MCF 10A (cell line): Measurements from ENCODE around the gene C6orf62. TPM values are rescaled to one million over a fixed set of nuclear protein-coding genes. Genes with fewer than 3 reads are reported as not detected.
"Not testable (repeated sequence)": the region's sequence is repeated elsewhere in the genome, so short reads cannot be mapped to it uniquely, and the experiment has no call there.

Experiments used
- Bru-seq: library from RNA; stranded (reverse); fragments of 400-500 nt; gene quantifications from one replicate; lab custom pipeline; 2021; lab: Mats Ljungman, UMichigan
- BruChase-seq, 2 experiments: library from RNA; stranded (reverse); fragments of 400-500 nt; gene quantifications; one replicate each; lab custom pipeline; 2021; lab: Mats Ljungman, UMichigan
- BruUV-seq: library from RNA; stranded (reverse); fragments of 400-500 nt; replicated peaks from 2 replicates; lab custom pipeline; 2021; lab: Mats Ljungman, UMichigan
- CTCF ChIA-PET: fragments of 300-600 bp; sonication (Branson Sonifier 250); formaldehyde crosslinking; extraction: SDS; loops from one replicate; lab custom pipeline; 2021; ENCODE audit warnings: antibody characterized with exemption, inconsistent platforms; lab: Yijun Ruan, JAX
- POLR2A ChIA-PET: fragments of 300-600, 350-650 bp; sonication (Branson Sonifier 250); formaldehyde crosslinking; extraction: SDS; loops from one replicate; lab custom pipeline; 2020; ENCODE audit warnings: antibody characterized with exemption, inconsistent platforms; lab: Yijun Ruan, JAX
- DNase-seq: peaks from one replicate; pipeline ENCODE4 v3.0.0-alpha.2; 2018; ENCODE audit not compliant: unreplicated experiment
- H3K27ac Mint-ChIP-seq: one replicate; pipeline ENCODE4 v1.8.0; 2022; ENCODE audit warnings: mild to moderate bottlenecking, low read depth, mixed read lengths; ENCODE audit not compliant: unreplicated experiment
- H3K27me3 Mint-ChIP-seq: one replicate; pipeline ENCODE4 v1.8.0; 2022; ENCODE audit warnings: mixed read lengths; ENCODE audit not compliant: insufficient read depth, unreplicated experiment
- H3K36me3 Mint-ChIP-seq: one replicate; pipeline ENCODE4 v1.8.0; 2022; ENCODE audit warnings: mild to moderate bottlenecking, moderate library complexity, mixed read lengths; ENCODE audit not compliant: insufficient read depth, unreplicated experiment
- H3K4me1 Mint-ChIP-seq: one replicate; pipeline ENCODE4 v1.8.0; 2022; ENCODE audit warnings: mixed read lengths; ENCODE audit not compliant: insufficient read depth, unreplicated experiment
- H3K4me3 Mint-ChIP-seq: one replicate; pipeline ENCODE4 v1.8.0; 2022; ENCODE audit warnings: mild to moderate bottlenecking, moderate library complexity, mixed read lengths; ENCODE audit not compliant: unreplicated experiment
- H3K9me3 Mint-ChIP-seq: one replicate; pipeline ENCODE4 v1.8.0; 2022; ENCODE audit warnings: mixed read lengths; ENCODE audit not compliant: unreplicated experiment
- CTCF ChIP-seq: fragments of 200-600 bp; IDR thresholded peaks from one replicate; pipeline ENCODE4 v1.8.0; 2022; ENCODE audit warnings: antibody characterized with exemption, mild to moderate bottlenecking; ENCODE audit not compliant: unreplicated experiment
- intact Hi-C: fragments of 100-400 bp; cut with micrococcal nuclease; formaldehyde crosslinking; loops from 2 replicates; pipeline ENCODE4 v1.14.1; 2022
- long read RNA-seq: library from polyadenylated mRNA; stranded (forward); transcript quantifications from one replicate; pipeline ENCODE4 v2.0.0, GENCODE V29; 2022
- total RNA-seq: library from RNA; stranded (reverse); gene quantifications from 2 replicates; pipeline ENCODE4 v1.2.3, GENCODE V29; 2022

C6orf62 gene
- 96.2 and 101 TPM in 2 replicates for total RNA-seq
- Bru-seq, nascent RNA: percentile 98 among the genes with signal in this experiment
- percentile 99 among the genes with signal in this experiment for BruChase-seq, experiment 1, labeled RNA remaining after a 6-hour chase
- BruChase-seq, experiment 2, labeled RNA remaining after a 2-hour chase: percentile 99 among the genes with signal in this experiment
- long read RNA-seq, full-length matches to known transcripts: 7 of 14 reads
- long read RNA-seq, partial matches to known transcripts: 4 of 14 reads
- long read RNA-seq, other reads (novel, unspliced or antisense): 3 of 14 reads

DNA sequence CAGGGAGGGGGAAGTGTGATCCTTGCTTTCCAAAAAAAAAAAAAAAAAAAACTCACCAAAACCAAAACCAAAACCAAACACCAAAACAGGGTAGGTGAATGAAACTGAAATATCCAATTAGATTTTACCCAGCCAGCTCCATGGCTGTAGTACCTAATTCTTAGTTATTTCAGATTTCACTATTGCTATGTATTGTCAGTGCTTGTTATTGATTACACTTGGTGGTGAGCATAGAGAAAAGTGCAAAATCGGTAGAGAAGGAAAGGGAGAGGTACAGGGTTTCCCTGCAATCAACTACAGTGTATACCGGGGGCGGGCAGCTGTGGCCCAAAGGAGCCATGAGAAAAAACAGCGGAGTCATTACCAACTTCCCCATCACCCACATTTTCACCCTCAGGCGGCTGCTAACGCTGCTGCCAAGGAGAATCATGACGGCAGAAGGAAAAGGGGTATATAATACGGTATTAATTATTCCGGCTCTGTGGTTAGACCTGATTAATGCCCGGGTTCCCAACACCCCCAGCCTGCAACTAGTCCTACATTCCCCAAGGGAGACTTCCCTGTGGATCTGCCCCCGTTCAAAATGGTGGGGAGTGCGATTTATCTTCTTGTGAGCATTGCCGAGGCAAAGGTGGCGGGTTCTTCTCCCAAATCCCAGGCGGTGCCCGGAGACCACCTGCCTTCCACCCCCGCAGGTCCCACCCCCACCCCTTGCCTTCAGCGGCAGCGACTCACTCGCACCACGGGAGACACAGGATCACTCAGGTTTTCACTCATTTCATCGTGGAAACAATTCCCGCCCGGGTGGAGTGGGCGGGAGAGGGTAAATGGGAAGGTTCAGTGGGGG lies at the start of gene C6orf62:
C6orf62 (minus strand) TSS at position 30 of the 847 bp plus-strand sequence. CDS start 486 bp downstream, outside the sequence.
- peak within 1 kb of the TSS; percentile 100 for H3K27ac Mint-ChIP-seq
- POLR2A ChIA-PET: interaction anchor here (0.6 to 4.3 kb wide), 19 partner anchors 12 to 594 kb away, joined by 3 to 64 read pairs (median 6); partner anchors contain the start of gene GMNN
- peaks cover 74% of the 10 kb centered on the region for H3K36me3 Mint-ChIP-seq
- intact Hi-C loops: loop anchor here (1.0 kb wide), 1 partner anchor 47 kb away; no protein-coding TSS in a partner anchor
- no peaks in the 10 kb centered on the region for H3K9me3 Mint-ChIP-seq
- H3K27me3 Mint-ChIP-seq: no peaks in the 10 kb centered on the region
- CTCF ChIA-PET: interaction anchor here (1.0 to 2.7 kb wide), 3 partner anchors 24 to 307 kb away, joined by 3 to 12 read pairs (median 5); no protein-coding TSS in a partner anchor
- TF ChIP-seq CTCF: no peak
- peaks cover 13% of the 10 kb centered on the region for H3K4me1 Mint-ChIP-seq
- peak within 1 kb of the TSS; percentile 82 for H3K4me3 Mint-ChIP-seq
- DNase-seq: peak; percentile 68
- no TSS peak for BruUV-seq

GRCh38 chr6:24768361-24768760 lies 49.4 kb upstream of the C6orf62 start:
- CTCF ChIA-PET: interaction anchor here (0.7 to 3.8 kb wide), 3 partner anchors 53 to 286 kb away, joined by 3 to 14 read pairs (median 3); no protein-coding TSS in a partner anchor
- Mint-ChIP-seq H3K27ac (no peak overlapping the region), H3K4me1 (peaks cover 9% of the 10 kb centered on the region), H3K4me3 (no peak overlapping the region), H3K27me3 (no peaks in the 10 kb centered on the region), H3K36me3 (no peaks in the 10 kb centered on the region), H3K9me3 (no peaks in the 10 kb centered on the region)
- POLR2A ChIA-PET: interaction anchor here (3.5 kb wide), 1 partner anchor 50 kb away, joined by 21 read pairs; the partner anchor contains the start of gene C6orf62
- BruUV-seq: no TSS peak
- DNase-seq: no peak
- no peak for TF ChIP-seq CTCF
- intact Hi-C loops: no loop called here

DNA sequence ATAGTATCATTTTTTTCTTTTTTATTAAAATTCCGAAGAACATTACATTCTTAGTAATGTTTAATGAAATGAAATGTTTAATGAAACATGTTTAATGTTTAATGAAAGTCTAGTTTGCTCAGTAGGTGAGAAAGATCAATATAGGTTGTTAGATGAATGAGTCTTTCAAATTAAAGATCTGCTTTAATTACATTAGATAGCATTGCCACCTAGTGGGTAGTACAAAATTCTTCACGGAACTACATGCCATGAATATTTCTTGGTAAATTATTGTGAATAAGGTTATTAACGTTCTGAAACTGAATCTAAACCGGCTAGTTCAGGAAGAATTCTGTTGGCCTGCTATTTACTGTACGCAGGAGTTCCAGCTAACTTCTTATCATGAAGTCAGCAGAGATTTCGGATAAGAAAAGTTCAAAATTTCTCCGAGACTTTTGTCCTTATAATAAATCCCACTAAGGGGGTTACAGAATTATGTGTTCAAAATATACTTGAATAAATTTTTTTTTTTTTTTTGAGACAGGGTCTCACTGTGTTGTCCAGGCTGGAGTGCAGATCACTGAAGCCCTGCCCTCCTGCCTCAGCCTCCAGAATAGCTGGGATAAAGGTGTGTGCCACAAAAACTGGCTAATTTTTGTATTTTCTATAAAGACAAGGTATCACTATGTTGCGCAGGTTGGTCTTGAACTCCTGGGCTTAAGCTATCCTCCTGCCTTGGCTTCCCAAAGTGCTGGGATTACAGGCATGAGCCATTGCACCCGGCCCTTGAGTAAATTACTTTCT lies 47.9 kb upstream of the C6orf62 start:
- intact Hi-C loops: loop anchor here (1.0 to 2.0 kb wide), 5 partner anchors 48 to 336 kb away; partner anchors contain the start of gene C6orf62
- peak; percentile 58 for TF ChIP-seq CTCF
- no TSS peak for BruUV-seq
- no peaks in the 10 kb centered on the region for H3K9me3 Mint-ChIP-seq
- ChIA-PET POLR2A (interaction anchor here (0.7 to 5.3 kb wide), 6 partner anchors 9 to 185 kb away, joined by 3 to 25 read pairs (median 4); partner anchors contain the start of gene C6orf62), CTCF (interaction anchor here (0.5 to 3.8 kb wide), 23 partner anchors 13 to 879 kb away, joined by 3 to 14 read pairs (median 4); partner anchors contain the start of gene C6orf62)
- H3K36me3 Mint-ChIP-seq: no peaks in the 10 kb centered on the region
- DNase-seq: peak; percentile 45
- H3K4me1 Mint-ChIP-seq: peaks cover 11% of the 10 kb centered on the region
- no peak overlapping the region for H3K4me3 Mint-ChIP-seq
- H3K27me3 Mint-ChIP-seq: no peaks in the 10 kb centered on the region
- no peak overlapping the region for H3K27ac Mint-ChIP-seq

DNA sequence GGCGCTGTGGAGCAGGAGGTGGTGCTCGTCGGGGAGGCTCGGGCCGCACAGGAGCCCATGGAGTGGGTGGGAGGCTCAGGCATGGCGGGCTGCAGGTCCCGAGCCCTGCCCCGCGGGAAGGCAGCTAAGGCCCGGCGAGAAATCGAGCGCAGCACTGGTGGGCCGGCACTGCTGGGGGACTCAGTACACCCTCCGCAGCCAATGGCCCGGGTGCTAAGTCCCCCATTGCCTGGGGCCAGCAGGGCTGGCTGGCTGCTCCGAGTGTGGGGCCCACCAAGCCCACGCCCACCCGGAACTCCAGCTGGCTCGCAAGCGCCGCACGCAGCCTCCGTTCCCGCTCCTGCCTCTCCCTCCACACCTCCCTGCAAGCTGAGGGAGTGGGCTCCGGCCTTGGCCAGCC lies 47.0 kb upstream of the C6orf62 start:
- not testable (repeated sequence) for H3K36me3 Mint-ChIP-seq, DNase-seq, H3K4me3 Mint-ChIP-seq, H3K27me3 Mint-ChIP-seq, H3K9me3 Mint-ChIP-seq, BruUV-seq, H3K27ac Mint-ChIP-seq
- peaks cover 11% of the 10 kb centered on the region for H3K4me1 Mint-ChIP-seq
- intact Hi-C loops: loop anchor here (1.0 to 2.0 kb wide), 5 partner anchors 47 to 335 kb away; partner anchors contain the start of gene C6orf62
- CTCF ChIA-PET: interaction anchor here (0.5 to 3.8 kb wide), 17 partner anchors 12 to 252 kb away, joined by 3 to 14 read pairs (median 4); partner anchors contain the start of gene C6orf62
- POLR2A ChIA-PET: interaction anchor here (3.5 to 5.3 kb wide), 2 partner anchors 23 to 47 kb away, joined by 21 to 25 read pairs; partner anchors contain the start of gene C6orf62

- H3K9me3 Mint-ChIP-seq, H3K4me3 Mint-ChIP-seq, DNase-seq, BruUV-seq, H3K36me3 Mint-ChIP-seq, H3K27ac Mint-ChIP-seq, H3K27me3 Mint-ChIP-seq, intact Hi-C loops: not testable (repeated sequence)
- ChIA-PET CTCF (interaction anchor here (0.6 to 3.8 kb wide), 16 partner anchors 9 to 302 kb away, joined by 3 to 14 read pairs (median 4); no protein-coding TSS in a partner anchor), POLR2A (interaction anchor here (1.0 to 5.3 kb wide), 2 partner anchors 22 to 46 kb away, joined by 9 to 25 read pairs; partner anchors contain the start of gene C6orf62)
- peaks cover 11% of the 10 kb centered on the region for H3K4me1 Mint-ChIP-seq
Observed at GRCh38 chr6:24764833-24765828, 46.2 kb upstream of the C6orf62 start.
